NCI-H1930 (cell line): ENCODE results near the gene PI16.

ENCODE experiments used
- DNase-seq, 2 experiments: peaks; one replicate each; lab custom pipeline; 2025; lab: John Stamatoyannopoulos, UW

Gene PI16

GRCh38 chr6:36957773-36958271 lies 3.3 kb downstream of the PI16 start:
- no peak for DNase-seq

- no peak for DNase-seq
Measured at GRCh38 chr6:36958775-36959554, 4.4 kb downstream of the PI16 start.

GRCh38 chr6:36959555-36960250 lies 5.2 kb downstream of the PI16 start:
- DNase-seq: no peak

GRCh38 chr6:36961441-36962435 lies 7.2 kb downstream of the PI16 start:
- no peak for DNase-seq

GRCh38 chr6:36962874-36963273 lies 8.3 kb downstream of the PI16 start:
- no peak for DNase-seq

- DNase-seq: no peak
Measured at GRCh38 chr6:36963451-36964290, 9.1 kb downstream of the PI16 start.

- no peak for DNase-seq
Measured at GRCh38 chr6:36964349-36964748, 9.8 kb downstream of the PI16 start.

DNA sequence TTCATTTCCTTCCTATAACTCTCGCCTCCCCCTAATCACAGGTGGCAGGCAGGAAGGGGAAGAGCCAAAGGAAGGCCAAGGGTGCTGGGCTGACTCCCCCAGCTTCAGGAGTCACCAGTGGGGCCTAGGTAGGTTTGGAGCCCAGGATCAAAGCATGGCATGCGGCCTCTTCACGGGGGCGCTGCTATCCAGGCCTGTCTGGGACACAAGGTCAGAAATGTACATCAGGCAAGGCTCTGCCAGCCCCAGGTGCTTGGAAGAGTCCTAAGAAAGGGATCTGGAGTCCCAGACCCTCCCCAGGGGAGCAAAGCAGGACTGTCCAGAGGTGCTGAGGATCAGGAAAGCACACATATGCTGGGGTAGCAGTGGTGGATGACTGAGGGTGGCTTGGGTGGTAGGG lies 10.4 kb downstream of the PI16 start:
- no peak for DNase-seq

DNA sequence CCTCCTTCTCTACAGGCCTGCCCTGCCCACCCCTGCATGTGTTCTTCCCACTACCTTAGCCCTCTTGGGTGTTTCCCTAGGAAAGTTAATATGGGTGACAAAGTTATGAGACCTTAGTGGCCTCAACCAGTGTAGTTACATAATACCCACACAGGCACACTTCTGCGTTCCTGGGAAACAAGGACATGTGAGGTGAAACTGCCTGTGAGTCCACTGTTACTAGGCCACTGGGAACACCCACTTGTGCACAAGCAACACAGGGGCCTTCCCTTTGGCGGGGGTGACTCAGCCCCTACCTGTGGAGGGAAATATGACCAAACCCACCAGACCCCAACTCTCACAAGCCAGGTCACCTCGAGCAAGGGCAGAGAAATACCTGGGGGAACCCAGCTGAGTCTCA lies 12.8 kb downstream of the PI16 start:
- DNase-seq: no peak

DNA sequence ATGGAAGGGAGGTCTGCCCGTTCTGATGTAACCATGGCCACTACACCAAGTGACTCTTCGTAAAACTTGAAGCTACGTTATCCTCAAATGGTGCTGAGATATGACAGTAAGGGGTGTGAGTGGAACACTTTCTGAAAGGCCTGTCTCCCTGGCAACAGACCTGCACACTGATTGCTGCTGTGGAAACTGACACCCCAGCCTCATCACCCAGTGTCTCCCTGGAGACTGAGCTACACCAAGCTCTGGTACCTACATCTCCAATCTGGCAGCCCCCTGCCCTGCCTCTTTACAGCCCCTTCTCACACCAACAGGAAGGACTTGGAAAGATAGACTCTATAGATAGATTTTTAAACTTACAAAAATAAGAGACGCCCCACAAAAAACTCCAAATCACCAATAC lies 13.2 kb downstream of the PI16 start:
- DNase-seq: no peak

DNA sequence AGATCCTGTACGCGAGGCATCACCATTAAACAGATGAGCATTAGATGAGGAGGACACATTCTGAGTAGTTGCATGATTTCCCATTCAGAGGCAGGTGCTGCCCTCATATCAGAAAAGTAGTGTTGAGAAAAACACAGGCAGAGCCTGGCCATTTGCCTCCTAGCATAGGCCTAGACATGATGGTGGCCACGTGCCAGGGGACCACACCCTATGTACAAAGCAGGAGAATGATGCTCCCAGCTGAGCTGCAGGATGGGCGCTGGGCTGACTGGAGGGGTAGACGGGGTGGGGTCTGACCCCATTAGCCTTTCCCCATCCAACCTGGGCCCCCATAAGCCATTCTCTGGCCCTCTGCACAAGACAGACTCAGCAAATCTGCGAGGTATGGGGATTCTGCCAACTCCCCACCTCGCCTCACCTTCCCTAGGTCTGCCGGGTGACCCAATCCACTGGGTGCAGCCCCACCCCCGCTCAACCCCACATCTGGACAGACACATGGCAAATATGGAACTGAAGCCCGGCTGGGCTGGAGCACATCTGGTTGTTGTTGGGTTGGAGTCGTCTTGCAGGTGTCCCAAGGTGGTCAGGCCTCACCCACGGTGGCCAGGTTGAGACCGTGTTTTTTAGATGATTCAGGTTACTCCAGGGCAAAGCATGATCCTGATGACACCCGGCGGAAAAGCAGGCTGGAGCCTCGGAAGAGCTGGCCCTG lies 13.9 kb downstream of the PI16 start:
- DNase-seq: no peak

GRCh38 chr6:36969240-36969691 lies 14.7 kb downstream of the PI16 start:
- no peak for DNase-seq

GRCh38 chr6:36969988-36970891 lies 15.7 kb downstream of the PI16 start:
- DNase-seq: no peak

DNA sequence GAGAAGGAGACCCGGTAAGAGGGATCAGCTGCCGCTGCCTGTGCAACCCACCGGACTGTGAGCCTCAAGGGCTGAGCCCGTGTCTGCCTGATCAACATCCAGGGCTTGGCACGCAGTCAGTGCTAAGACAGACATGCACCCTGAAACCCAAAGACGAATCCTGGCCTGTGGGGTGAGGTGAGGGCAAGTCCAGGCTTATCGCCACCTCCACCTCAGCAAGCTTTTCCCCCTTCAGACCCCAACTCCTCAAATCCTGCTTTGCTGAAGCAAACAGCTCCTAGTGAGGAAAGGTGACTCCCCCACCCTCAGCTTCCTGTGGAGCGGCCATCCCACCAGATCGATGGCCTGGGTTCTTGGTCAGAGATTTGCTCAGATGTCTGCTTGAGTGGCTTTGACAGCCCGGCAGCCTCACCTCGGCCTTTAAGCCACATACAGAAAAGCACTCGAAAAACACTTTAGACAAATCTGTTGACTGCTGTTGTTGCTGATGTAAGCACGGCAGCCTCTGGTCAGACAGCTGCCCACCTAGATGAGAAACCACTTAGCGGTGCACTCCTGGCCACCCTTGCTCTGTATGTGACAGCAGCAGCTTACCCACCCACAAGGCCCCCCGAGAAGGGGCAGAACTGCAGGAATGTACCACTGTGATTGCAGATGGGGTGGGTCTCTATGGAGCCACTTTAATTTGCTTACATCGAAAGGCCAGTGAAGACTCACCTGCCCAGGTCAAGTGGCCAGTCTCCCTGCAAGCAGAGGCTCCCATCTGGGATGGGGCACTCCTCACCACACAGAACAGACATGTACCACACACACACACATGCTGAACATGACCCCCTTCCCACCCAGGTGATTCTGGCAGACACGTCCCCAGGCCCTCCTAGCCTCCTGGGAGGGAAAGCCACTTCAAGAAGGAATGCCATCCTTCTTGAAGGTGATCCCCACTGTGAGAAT lies 16.6 kb downstream of the PI16 start:
- no peak for DNase-seq

DNA sequence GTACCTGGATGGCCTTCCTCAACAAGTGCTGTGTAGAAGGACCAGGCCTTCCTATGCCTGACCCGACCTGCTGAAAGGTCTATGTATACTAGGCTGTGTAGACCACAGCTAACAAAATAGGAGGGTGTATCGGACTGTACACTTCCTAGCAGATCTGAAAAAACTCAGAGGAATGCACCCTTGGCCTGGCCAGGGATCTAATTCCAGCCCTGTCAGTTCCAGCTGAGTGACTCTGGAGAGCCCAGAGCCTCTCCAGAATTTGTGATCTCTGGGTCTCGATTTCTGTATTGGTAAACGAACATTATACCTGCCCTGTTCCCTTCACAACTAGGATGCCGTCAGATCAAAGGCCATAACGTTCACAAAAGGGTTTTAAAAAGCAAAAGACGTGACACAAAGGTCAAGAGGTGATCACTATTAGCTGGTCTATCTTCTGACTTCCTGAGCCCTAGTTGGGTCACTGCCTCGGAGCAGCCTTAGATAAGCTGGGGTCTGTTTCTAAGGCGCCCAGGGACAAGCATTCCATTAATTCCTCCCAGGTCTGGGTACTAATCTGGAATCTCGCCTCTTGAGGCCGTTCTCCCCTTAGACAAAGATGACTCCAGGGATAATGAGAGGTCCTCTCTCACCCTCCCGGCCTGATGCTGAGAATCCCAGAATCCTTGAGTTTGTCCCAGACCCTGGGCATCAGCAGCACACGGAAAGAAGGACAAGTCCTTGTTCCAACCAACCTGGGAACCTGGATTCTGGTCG lies 17.6 kb downstream of the PI16 start:
- DNase-seq: no peak

DNA sequence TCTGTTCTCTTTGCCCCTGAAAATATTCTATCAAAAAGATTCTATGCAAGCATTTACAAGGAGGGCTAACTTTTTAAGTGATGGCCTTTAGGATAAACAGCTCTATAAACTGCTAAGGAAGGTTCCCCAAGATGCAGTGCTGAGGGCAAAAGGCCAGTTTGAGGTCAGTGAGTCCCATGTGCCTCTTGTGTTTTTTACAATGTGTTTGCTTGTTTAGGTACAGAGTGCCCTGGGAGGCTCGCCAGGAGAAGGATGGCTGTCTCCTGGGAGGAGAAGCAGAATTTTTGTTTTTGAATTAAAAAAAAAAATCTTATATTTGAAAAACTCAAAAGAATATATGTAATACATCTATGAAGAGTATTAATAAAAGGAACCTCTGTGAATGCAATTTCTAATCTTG lies 18.7 kb downstream of the PI16 start:
- DNase-seq: no peak

DNA sequence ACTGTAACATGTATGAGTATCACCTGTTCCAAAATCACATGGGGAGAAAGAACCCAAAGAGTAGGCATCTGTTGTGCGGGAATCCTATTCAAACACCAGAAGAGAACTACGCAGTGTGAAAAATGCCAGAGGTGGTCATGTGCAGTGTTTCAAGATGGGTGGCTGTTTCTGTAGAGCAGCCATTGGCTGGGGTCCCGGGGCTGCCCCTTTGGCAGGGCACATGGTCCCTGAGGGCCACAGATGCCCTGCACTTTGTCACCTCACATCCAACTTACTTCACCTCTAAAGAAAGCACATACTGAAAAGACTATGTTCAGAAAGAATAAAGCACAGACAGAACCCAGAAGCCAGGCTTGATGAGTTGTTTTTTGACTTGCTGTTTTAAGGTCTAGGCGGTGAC lies 19.1 kb downstream of the PI16 start:
- DNase-seq: no peak
